Peyer's patch (tissue), 4 donors: ENCODE measurements around the gene ALPK1.

Experiments used
- CTCF ChIP-seq, 6 experiments: fragments of 450-650 bp in 4 of 6; fragments of 200-600 bp in 2 of 6; sonication (generic) in 1 of 6; IDR thresholded peaks; one replicate each; pipeline ENCODE4 v1.5.1; 2017 to 2019; ENCODE audit warnings: antibody characterized with exemption in 6 of 6, mild to moderate bottlenecking in 3 of 6, moderate library complexity in 1 of 6
- POLR2A ChIP-seq, 2 donors: fragments of 450-650 bp; IDR thresholded peaks; one replicate each; pipeline ENCODE4 v1.5.1; 2017; ENCODE audit warnings: antibody characterized with exemption in 2 of 2, mild to moderate bottlenecking in 2 of 2, moderate library complexity in 2 of 2

GRCh38 chr4:112451104-112451503, 153.9 kb downstream of the ALPK1 start:
- TF ChIP-seq CTCF (IDR thresholded peaks at IDR 0.05) (no peak), POLR2A (IDR thresholded peaks at IDR 0.05) (no peak)
